ENCODE results near the gene DBP.
"Not testable (repeated sequence)": the region's sequence is repeated elsewhere in the genome, so short reads cannot be mapped to it uniquely, and the experiment has no call there.

The DBP gene

GRCh38 chr19:48665786-48666185 lies 28.6 kb upstream of the DBP start:
- no peak for DNase-seq (ENCODE audit: low read depth in 2 of 2)

DNA sequence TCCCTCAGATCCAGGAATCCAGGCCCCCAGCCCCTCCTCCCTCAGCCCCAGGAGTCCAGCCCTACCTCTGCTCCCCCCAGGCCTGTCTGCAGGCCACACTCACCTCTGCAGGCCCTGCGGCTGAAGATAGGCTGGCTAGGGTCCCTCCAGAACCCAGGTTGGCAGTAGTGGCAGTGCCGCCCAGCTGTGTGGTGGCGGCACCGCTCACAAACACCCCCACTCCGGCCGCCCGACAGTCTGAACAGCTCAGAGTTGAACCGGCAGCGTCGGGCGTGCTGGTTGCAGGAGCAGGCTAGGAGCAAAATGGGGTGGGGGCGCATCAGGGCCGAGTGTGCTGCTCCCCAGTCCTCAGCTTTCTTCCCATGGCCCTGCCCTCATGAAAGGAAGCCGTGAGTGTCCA lies 27.3 kb upstream of the DBP start:
- DNase-seq (ENCODE audit: low read depth in 2 of 2): no peak

DNA sequence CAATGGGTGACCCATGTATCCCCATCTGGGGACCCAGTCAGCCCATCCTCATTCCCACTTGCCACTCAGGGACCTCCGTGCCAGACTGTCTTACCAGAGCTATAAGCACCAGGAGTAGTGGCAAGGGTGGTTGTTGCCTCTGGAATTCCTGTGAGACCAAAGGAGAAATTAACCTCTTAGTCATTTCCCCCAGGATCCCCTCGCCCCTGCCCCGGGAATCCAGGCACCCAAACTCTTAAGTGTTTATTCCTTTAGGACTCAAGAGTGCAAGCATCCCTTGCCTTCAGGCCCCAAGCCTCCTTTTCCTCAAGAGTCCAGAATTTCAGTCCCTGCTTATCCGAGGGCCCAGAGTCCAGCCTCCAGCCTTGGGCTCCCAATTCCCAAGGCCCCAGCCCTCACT lies 26.5 kb upstream of the DBP start:
- no peak for DNase-seq (ENCODE audit: low read depth in 2 of 2)

GRCh38 chr19:48661711-48662090 lies 24.5 kb upstream of the DBP start:
- DNase-seq (ENCODE audit: low read depth in 2 of 2): no peak

- DNase-seq (ENCODE audit: low read depth in 2 of 2): peak; percentile 56 to 60
These were observed 23.9 kb upstream of the DBP start for GRCh38 chr19:48660852-48661710.

- DNase-seq (ENCODE audit: low read depth in 2 of 2): no peak
These were observed 22.6 kb upstream of the DBP start for GRCh38 chr19:48659768-48660167.

DNA sequence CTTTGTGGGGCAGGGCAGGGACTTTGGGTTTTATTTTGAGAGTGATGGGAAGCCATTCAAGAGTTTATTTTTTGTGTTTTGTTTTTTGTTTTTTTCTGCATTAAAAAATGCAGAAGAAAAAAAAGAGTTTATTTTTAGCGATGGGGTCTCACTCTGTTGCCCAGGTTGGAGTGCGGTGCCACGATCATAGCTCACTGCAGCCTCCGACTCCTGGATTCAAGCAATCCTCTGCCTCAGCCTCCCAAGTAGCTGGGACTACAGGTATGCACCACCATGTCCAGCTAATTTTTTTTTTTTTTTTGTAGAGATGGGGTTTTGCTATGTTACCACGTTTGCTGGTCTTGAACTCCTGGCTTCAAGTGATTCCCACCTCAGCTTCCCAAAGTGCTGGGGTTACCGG lies 21.3 kb upstream of the DBP start:
- DNase-seq (ENCODE audit: low read depth in 2 of 2): no peak

- not testable (repeated sequence) for DNase-seq (ENCODE audit: low read depth in 2 of 2)
These were observed 20.6 kb upstream of the DBP start for GRCh38 chr19:48657828-48658227.

DNA sequence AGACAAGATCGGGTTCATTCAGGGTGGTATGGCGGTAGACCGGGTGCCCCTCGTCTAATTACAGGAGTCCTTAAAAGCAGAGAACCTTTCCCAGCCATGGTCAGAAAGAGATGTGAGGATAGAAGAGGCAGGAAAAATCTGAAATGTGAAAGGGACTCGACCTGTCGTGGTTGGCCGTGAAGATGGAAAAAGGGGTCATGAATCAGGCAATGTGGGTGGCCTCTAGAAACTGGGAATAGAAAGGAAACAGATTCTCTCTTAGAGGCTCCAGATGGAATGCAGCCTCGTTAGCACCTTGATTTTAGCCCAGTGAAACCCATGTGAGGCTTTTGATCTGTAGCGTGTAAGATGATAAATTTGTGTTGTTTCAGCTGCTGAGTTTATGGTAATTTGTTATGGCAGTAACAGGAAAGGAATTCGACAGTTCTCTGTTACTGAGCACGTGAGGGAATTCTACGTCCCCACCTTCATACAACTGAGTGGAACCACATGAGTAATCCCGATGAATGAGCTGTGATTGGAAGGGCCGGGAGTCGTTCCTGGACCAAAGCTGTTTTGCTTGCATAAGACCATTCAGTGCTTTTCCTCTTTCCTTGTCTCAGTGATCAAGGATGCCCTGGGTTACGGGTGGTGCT lies 19.8 kb upstream of the DBP start:
- no peak for DNase-seq (ENCODE audit: low read depth in 2 of 2)

- no peak for DNase-seq (ENCODE audit: low read depth in 2 of 2)
These were observed 17.3 kb upstream of the DBP start for GRCh38 chr19:48654299-48655059.

GRCh38 chr19:48651683-48652048 lies 14.5 kb upstream of the DBP start:
- DNase-seq (ENCODE audit: low read depth in 2 of 2): no peak

DNA sequence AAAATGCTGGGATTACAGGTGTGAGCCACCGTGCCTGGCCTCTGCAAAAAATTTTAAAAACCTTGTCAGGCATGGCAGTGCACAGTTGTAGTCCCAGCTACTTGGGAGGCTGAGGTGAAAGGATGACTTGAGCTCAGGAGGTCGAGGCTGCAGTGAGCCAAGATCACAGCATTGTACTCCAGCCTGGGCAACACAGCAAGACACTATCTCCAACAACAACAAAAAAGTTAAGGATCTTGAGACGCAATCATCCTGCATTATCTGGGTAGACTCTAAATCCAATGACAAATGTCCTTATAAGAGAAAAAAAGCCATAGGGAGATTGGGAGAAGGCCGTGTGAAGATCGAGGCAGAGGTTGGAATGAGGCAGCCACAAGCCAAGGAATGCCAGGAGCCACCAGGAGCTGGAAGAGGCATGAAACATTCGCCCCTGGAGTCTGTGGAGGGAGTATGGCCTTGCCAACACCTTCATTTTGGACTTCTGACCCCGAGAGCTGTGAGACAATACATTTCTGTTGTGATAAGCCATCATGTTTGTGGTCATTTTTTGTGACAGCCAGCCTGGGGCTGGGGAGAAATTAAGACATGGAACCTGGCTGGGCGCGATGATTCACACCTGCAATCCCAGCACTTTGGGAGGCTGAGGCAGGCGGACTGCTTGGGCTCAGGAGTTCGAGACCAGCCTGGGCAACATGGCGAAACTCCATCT lies 13.9 kb upstream of the DBP start:
- no peak for DNase-seq (ENCODE audit: low read depth in 2 of 2)

- no peak for DNase-seq (ENCODE audit: low read depth in 2 of 2)
These were observed 11.0 kb upstream of the DBP start for GRCh38 chr19:48648134-48648533.

DNA sequence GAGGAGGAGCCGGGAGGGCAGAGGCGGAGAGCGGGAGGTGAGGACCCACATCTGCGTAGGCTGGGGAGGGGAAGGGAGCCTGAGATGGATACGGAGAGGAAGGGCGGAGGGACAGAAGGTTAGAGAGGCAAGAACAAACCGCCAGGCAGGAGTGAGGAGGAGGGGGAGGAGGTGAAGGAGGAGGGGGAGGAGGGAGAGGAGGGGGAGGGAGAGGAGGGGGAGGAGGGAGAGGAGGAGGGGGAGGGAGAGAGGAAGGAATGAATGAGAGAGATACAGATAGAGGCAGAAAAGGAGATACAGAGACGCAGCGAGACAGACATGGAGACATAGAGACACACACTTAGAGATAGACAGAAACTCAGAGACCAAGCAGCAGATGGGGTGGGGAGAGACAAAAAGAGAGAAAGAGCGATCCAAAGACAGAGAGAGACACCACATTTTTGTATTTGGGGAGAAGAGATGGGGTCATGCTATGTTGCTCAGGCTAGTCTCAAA lies 9.6 kb upstream of the DBP start:
- no peak for DNase-seq (ENCODE audit: low read depth in 2 of 2)

- peak; percentile 83 to 84 for DNase-seq (ENCODE audit: low read depth in 2 of 2)
These were observed 9.0 kb upstream of the DBP start, which contains the start of gene CA11 for GRCh38 chr19:48646001-48646721. CA11 (minus strand) TSS chr19:48646187; CDS start chr19:48645632, 555 bp downstream.

- DNase-seq (ENCODE audit: low read depth in 2 of 2): no peak
These were observed 8.4 kb upstream of the DBP start for GRCh38 chr19:48645620-48646000.

DNA sequence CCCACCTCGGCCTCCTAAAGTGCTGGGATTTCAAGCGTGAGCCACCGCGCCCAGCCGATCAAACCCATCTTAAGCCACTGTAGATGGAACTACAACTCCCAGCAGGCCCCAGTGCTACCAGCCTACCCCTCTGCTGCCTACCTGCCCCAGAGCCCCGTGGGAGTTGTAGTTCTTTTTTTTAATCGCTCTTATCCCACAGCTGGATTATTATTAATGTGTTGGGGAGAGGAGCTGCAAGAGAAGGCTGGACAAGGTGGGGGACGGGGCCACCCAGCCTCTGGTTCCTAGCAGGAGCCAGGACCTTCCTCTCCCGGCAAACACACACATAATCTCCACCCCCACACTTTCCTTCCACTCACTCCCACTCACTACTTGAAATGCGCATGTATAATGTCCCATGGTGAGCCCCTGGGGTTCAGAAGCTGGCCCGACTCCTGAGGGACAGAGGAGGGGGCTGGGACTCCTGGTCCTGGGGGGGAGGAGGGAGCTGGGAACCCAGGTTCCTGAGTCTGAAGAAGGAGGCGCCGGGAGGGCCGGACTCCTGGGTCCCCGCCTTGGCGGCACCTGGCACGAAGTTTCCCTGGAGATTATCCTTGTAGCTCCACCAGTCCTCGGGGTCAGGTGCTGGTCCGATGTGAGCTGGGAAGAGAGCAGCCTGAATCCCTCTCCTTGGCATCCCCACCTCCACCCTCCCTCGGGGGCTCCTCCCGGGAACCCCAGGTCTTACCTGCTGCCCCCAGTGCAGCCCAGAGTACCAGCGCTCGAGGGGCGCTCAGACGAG lies 7.8 kb upstream of the DBP start:
- peak; percentile 62 to 65 for DNase-seq (ENCODE audit: low read depth in 2 of 2)

GRCh38 chr19:48644355-48644754 lies 7.2 kb upstream of the DBP start:
- no peak for DNase-seq (ENCODE audit: low read depth in 2 of 2)

GRCh38 chr19:48642862-48643261 lies 5.7 kb upstream of the DBP start:
- no peak for DNase-seq (ENCODE audit: low read depth in 2 of 2)

GRCh38 chr19:48641850-48642249 lies 4.7 kb upstream of the DBP start:
- no peak for DNase-seq (ENCODE audit: low read depth in 2 of 2)
